Endothelial cell of umbilical vein (primary cell): ENCODE data around the gene UFSP1. TPM values are rescaled to one million over a fixed set of nuclear protein-coding genes. Genes with fewer than 3 reads are reported as not detected.

Source experiments
- BruUV-seq: library from RNA; stranded (reverse); fragments of 400-500 nt; replicated peaks from 2 replicates; lab custom pipeline; 2021; lab: Mats Ljungman, UMichigan
- CTCF ChIA-PET: fragments of 300-600, 350-600 bp; sonication (Branson Sonifier 250); formaldehyde crosslinking; loops from one replicate; lab custom pipeline; 2021; ENCODE audit warnings: antibody characterized with exemption, inconsistent platforms; lab: Charles Lee
- POLR2A ChIA-PET: fragments of 300-600, 350-600 bp; sonication (Branson Sonifier 250); formaldehyde crosslinking; loops from one replicate; lab custom pipeline; 2021; ENCODE audit warnings: antibody characterized with exemption, inconsistent platforms; lab: Charles Lee
- DNase-seq: peaks from one replicate; pipeline ENCODE4 v3.0.0-alpha.2; 2011; ENCODE audit warnings: low read depth, low spot score
- FAIRE-seq: peaks from 2 replicates; lab custom pipeline; 2011; peaks lifted over from hg19 to GRCh38; lab: Jason Lieb, UNC
- H2AFZ ChIP-seq: 2 replicates; pipeline ENCODE4 v1.6.0; 2012; ENCODE audit warnings: low read depth, low read length, control low read depth, inconsistent platforms
- H3K27ac ChIP-seq: 2 replicates; pipeline ENCODE4 v1.5.1; 2011; ENCODE audit warnings: low read depth, mild to moderate bottlenecking, control low read depth, low read length, moderate library complexity; ENCODE audit not compliant: insufficient read depth
- H3K27me3 ChIP-seq, 2 experiments: 2 replicates each; pipeline versions ENCODE4 v1.6.0 to v1.6.1; 2011; ENCODE audit warnings: low read length in 2 of 2, mixed read lengths in 1 of 2; ENCODE audit not compliant: control insufficient read depth in 2 of 2, insufficient read depth in 2 of 2
- H3K36me3 ChIP-seq, 2 experiments: 2 replicates in 1 of 2; 3 replicates in 1 of 2; pipeline ENCODE4 v1.5.1; 2011; ENCODE audit warnings: low read length in 2 of 2, mild to moderate bottlenecking in 1 of 2, moderate library complexity in 1 of 2; ENCODE audit not compliant: control insufficient read depth in 2 of 2, insufficient read depth in 2 of 2; ENCODE audit errors: extremely low read depth in 1 of 2
- H3K4me1 ChIP-seq: 3 replicates; pipeline ENCODE4 v1.5.1; 2011; ENCODE audit warnings: mild to moderate bottlenecking, low read length; ENCODE audit not compliant: control insufficient read depth, insufficient read depth; ENCODE audit errors: extremely low read depth
- H3K4me2 ChIP-seq: 2 replicates; pipeline ENCODE4 v1.6.1; 2011; ENCODE audit warnings: low read length, control low read depth, mixed read lengths; ENCODE audit not compliant: insufficient read depth
- H3K4me3 ChIP-seq, 3 experiments: fragments of 200-600 bp in 1 of 3; sonication (generic), shearing (Covaris generic) in 1 of 3; replicated peaks in 1 of 3; 2 replicates each; pipeline ENCODE4 v1.5.1; 2011 to 2016; ENCODE audit warnings: control low read depth in 3 of 3, low read length in 3 of 3, mild to moderate bottlenecking in 2 of 3, inconsistent platforms in 1 of 3, low read depth in 1 of 3, moderate library complexity in 1 of 3; ENCODE audit not compliant: insufficient read depth in 1 of 3
- H3K79me2 ChIP-seq: 2 replicates; pipeline ENCODE4 v1.6.0; 2012; ENCODE audit warnings: low read length, inconsistent platforms; ENCODE audit not compliant: control insufficient read depth, insufficient read depth
- H3K9ac ChIP-seq: replicated peaks from 2 replicates; pipeline ENCODE3; 2011; ENCODE audit warnings: low read length, control low read depth; ENCODE audit not compliant: insufficient read depth; ENCODE audit errors: extremely low read depth
- H3K9me1 ChIP-seq: replicated peaks from 3 replicates; pipeline ENCODE4 v1.6.0; 2011; ENCODE audit warnings: mild to moderate bottlenecking, low read length; ENCODE audit not compliant: control insufficient read depth, insufficient read depth; ENCODE audit errors: extremely low read depth
- H3K9me3 ChIP-seq: replicated peaks from 2 replicates; pipeline ENCODE4 v1.5.1; 2012; ENCODE audit warnings: low read length, inconsistent platforms; ENCODE audit not compliant: control insufficient read depth, insufficient read depth
- H4K20me1 ChIP-seq: replicated peaks from 2 replicates; pipeline ENCODE3; 2011; ENCODE audit warnings: mild to moderate bottlenecking, low read length; ENCODE audit not compliant: control insufficient read depth, insufficient read depth; ENCODE audit errors: extremely low read depth
- EZH2 ChIP-seq: IDR thresholded peaks from 2 replicates; pipeline ENCODE4 v1.6.1; 2012; ENCODE audit warnings: borderline replicate concordance, low read depth, mild to moderate bottlenecking, moderate library complexity, low read length, inconsistent platforms; ENCODE audit not compliant: severe bottlenecking
- FOS ChIP-seq: IDR thresholded peaks from 2 replicates; pipeline ENCODE4 v1.6.1; 2011; ENCODE audit warnings: mild to moderate bottlenecking, low read length, moderate library complexity, borderline replicate concordance; ENCODE audit not compliant: insufficient read depth
- GATA2 ChIP-seq: IDR thresholded peaks from 2 replicates; pipeline ENCODE4 v1.7.0; 2011; ENCODE audit warnings: low read depth, mild to moderate bottlenecking, moderate library complexity, mixed read lengths, low read length; ENCODE audit not compliant: insufficient read length, insufficient read depth
- JUN ChIP-seq: IDR thresholded peaks from 2 replicates; pipeline ENCODE4 v1.6.1; 2011; ENCODE audit warnings: borderline replicate concordance, low read depth; ENCODE audit not compliant: insufficient read length, insufficient read depth
- MYC ChIP-seq: IDR thresholded peaks from one replicate; pipeline ENCODE4 v1.6.1; 2011; ENCODE audit warnings: mild to moderate bottlenecking, low read depth, low read length
- POLR2A ChIP-seq: IDR thresholded peaks from 2 replicates; pipeline ENCODE4 v1.6.1; 2012; ENCODE audit warnings: low read depth, mild to moderate bottlenecking, control low read depth, low read length
- POLR2AphosphoS5 ChIP-seq: IDR thresholded peaks from 2 replicates; pipeline ENCODE4 v1.6.1; 2012; ENCODE audit warnings: low read depth, mild to moderate bottlenecking, control low read depth, low read length, moderate library complexity; ENCODE audit not compliant: insufficient read depth
- dilution Hi-C: fragments of 300-500 bp; cut with MboI; formaldehyde crosslinking; loops from one replicate; pipeline ENCODE4 v1.15.0; 2019; ENCODE audit warnings: low sequenced_read_pairs; ENCODE audit not compliant: extremely low pct_ligation_motif_present
- intact Hi-C: fragments of 100-400 bp; cut with micrococcal nuclease; formaldehyde crosslinking; loops from one replicate; pipeline ENCODE4 v1.10.0; 2022
- microRNA-seq: library from miRNA; unstranded; fragments of <30 nt; microRNA quantifications from one replicate; pipeline ENCODE4 v1.2.0, GENCODE V29; 2021; ENCODE audit warnings: borderline number of aligned reads, borderline replicate concordance
- polyA plus RNA-seq, 4 experiments: library from polyadenylated mRNA; depleted of rRNA in 3 of 4; stranded (reverse) in 3 of 4; unstranded in 1 of 4; fragments of >200 nt; gene quantifications; 2 replicates each; pipeline versions ENCODE4 v1.2.1 to v1.2.3, GENCODE V29; 2011 to 2012; ENCODE audit warnings: missing spikeins in 1 of 4
- small RNA-seq: library from RNA; depleted of rRNA; stranded (forward); fragments of <200 nt; gene quantifications from one replicate; pipeline ENCODE3, GENCODE V24; 2012; ENCODE audit warnings: low replicate concordance, low read depth; ENCODE audit not compliant: insufficient read depth, insufficient read length
- total RNA-seq: library from RNA; stranded (reverse); gene quantifications from 2 replicates; pipeline ENCODE4 v1.2.3, GENCODE V29; 2021
- TF ChIP-seq, protein P1 (sequence below), 2 donors: IDR thresholded peaks; 1 replicate in 1 of 2; 2 replicates in 1 of 2; pipeline ENCODE4 v1.5.1; 2011; ENCODE audit warnings: low read length in 2 of 2, mild to moderate bottlenecking in 2 of 2, moderate library complexity in 2 of 2, control low read depth in 1 of 2, inconsistent platforms in 1 of 2, low read depth in 1 of 2; ENCODE audit not compliant: insufficient read depth in 1 of 2; ENCODE audit errors: extremely low read depth in 1 of 2
- TF ChIP-seq, protein P2 (sequence below): IDR thresholded peaks from 2 replicates; pipeline ENCODE4 v1.6.1; 2011; ENCODE audit not compliant: insufficient read depth, insufficient read length

UFSP1 gene
- total and polyA plus RNA-seq, 2 donors (not counting 3 experiments of a cell fraction or from before 2014, with no cell fraction given): 0.84 to 0.93 TPM

DNA sequence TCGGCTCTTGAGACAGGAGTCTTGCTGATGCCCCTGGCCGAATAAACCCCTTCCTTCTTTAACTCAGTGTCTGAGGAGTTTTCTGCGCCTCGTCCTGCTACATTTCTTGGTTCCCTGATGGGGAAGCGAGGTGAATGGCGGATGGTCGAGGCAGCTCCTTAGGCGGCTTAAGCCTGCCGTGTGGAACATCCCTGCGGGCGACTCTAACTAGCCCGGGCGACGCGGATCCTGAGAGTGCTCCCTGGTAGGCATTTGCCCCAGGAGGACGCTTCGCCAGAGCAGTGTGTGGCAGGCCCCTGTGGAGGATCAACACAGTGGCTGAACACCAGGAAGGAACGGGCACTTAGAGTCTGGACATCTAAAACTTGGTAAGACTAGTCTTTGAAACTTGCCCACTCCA is 50.2 kb downstream of the UFSP1 start:
- Histone ChIP-seq H3K27me3 (no peaks in the 10 kb centered on the region), H3K9ac (no peak overlapping the region), H3K9me3 (no peaks in the 10 kb centered on the region), H3K4me3 (no peak overlapping the region), H3K4me1 (peaks cover 16% of the 10 kb centered on the region), H3K4me2 (no peak overlapping the region), H2AFZ (no peak overlapping the region), H4K20me1 (no peaks in the 10 kb centered on the region), H3K27ac (no peak overlapping the region), H3K79me2 (no peaks in the 10 kb centered on the region), H3K9me1 (no peaks in the 10 kb centered on the region), H3K36me3 (no peaks in the 10 kb centered on the region)
- dilution Hi-C loops (loop anchor here (25.0 kb wide), 1 partner anchor 127 kb away; the partner anchor contains the start of genes EPO and POP7), intact Hi-C loops (no loop called here)
- TF ChIP-seq, protein P1, sequence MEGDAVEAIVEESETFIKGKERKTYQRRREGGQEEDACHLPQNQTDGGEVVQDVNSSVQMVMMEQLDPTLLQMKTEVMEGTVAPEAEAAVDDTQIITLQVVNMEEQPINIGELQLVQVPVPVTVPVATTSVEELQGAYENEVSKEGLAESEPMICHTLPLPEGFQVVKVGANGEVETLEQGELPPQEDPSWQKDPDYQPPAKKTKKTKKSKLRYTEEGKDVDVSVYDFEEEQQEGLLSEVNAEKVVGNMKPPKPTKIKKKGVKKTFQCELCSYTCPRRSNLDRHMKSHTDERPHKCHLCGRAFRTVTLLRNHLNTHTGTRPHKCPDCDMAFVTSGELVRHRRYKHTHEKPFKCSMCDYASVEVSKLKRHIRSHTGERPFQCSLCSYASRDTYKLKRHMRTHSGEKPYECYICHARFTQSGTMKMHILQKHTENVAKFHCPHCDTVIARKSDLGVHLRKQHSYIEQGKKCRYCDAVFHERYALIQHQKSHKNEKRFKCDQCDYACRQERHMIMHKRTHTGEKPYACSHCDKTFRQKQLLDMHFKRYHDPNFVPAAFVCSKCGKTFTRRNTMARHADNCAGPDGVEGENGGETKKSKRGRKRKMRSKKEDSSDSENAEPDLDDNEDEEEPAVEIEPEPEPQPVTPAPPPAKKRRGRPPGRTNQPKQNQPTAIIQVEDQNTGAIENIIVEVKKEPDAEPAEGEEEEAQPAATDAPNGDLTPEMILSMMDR (IDR thresholded peaks at IDR 0.05; ENCODE audit: extremely low read depth in 1 of 2, insufficient read depth in 1 of 2, low read depth in 1 of 2, low read length in 2 of 2): no peak
- TF ChIP-seq, protein P2, sequence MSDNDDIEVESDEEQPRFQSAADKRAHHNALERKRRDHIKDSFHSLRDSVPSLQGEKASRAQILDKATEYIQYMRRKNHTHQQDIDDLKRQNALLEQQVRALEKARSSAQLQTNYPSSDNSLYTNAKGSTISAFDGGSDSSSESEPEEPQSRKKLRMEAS: no peak
- no peak for TF ChIP-seq FOS
- TF ChIP-seq POLR2AphosphoS5: no peak
- TF ChIP-seq EZH2: no peak
- TF ChIP-seq MYC: no peak
- TF ChIP-seq GATA2: no peak
- TF ChIP-seq POLR2A: no peak
- no peak for TF ChIP-seq JUN
- CTCF ChIA-PET: no interaction called here
- FAIRE-seq: no peak
- DNase-seq: no peak
- POLR2A ChIA-PET: no interaction called here
- no TSS peak for BruUV-seq

Small RNAs within 50 kb of the gene (microRNA-seq; reads per million reads assigned to microRNA genes)
- not detected for gene MIR6875

Small RNAs within 50 kb of the gene (small RNA-seq; reads per million reads assigned to genes)
- gene RN7SL549P (not detected), gene RPS29P15 (not detected)

Other genes with a start within 250 kb of the UFSP1 start
- gene TFR2, start 248.2 kb downstream of the UFSP1 start, total RNA-seq: 0.60 and 0.95 TPM in 2 replicates
- gene TFR2, start 248.2 kb downstream of the UFSP1 start, polyA plus RNA-seq: 0.32 and 0.37 TPM in 2 replicates
- gene ACTL6B, start 233.3 kb downstream of the UFSP1 start, total RNA-seq: not detected in 2 replicates
- not detected in 2 replicates for gene ACTL6B, start 233.3 kb downstream of the UFSP1 start, polyA plus RNA-seq
- gene GNB2, start 216.0 kb downstream of the UFSP1 start, total RNA-seq: 297 and 300 TPM in 2 replicates
- gene GNB2, start 216.0 kb downstream of the UFSP1 start, polyA plus RNA-seq: 433 and 502 TPM in 2 replicates
- gene GIGYF1, start 195.5 kb downstream of the UFSP1 start, total RNA-seq: 37.3 and 46.3 TPM in 2 replicates
- 13.6 and 17.2 TPM in 2 replicates for gene GIGYF1, start 195.5 kb downstream of the UFSP1 start, polyA plus RNA-seq
- gene POP7, start 183.6 kb downstream of the UFSP1 start, total RNA-seq: 47.4 and 48.0 TPM in 2 replicates
- gene POP7, start 183.6 kb downstream of the UFSP1 start, polyA plus RNA-seq: 48.8 and 68.2 TPM in 2 replicates
- not detected in 2 replicates for gene EPO, start 169.2 kb downstream of the UFSP1 start, total RNA-seq
- gene EPO, start 169.2 kb downstream of the UFSP1 start, polyA plus RNA-seq: not detected in 2 replicates
- not detected in 2 replicates for gene ZAN, start 156.1 kb downstream of the UFSP1 start, total RNA-seq
- gene ZAN, start 156.1 kb downstream of the UFSP1 start, polyA plus RNA-seq: not detected in 2 replicates
- gene EPHB4, start 62.2 kb downstream of the UFSP1 start, total RNA-seq: 148 and 193 TPM in 2 replicates
- gene EPHB4, start 62.2 kb downstream of the UFSP1 start, polyA plus RNA-seq: 240 and 274 TPM in 2 replicates
- gene SLC12A9, start 37.0 kb downstream of the UFSP1 start, total RNA-seq: 30.1 and 35.0 TPM in 2 replicates
- gene SLC12A9, start 37.0 kb downstream of the UFSP1 start, polyA plus RNA-seq: 37.0 and 37.5 TPM in 2 replicates
- 84.5 and 90.3 TPM in 2 replicates for gene TRIP6, start 22.3 kb downstream of the UFSP1 start, total RNA-seq
- 88.6 and 90.3 TPM in 2 replicates for gene TRIP6, start 22.3 kb downstream of the UFSP1 start, polyA plus RNA-seq
- gene SRRT, start 14.6 kb downstream of the UFSP1 start, total RNA-seq: 199 and 202 TPM in 2 replicates
- gene SRRT, start 14.6 kb downstream of the UFSP1 start, polyA plus RNA-seq: 51.9 and 58.6 TPM in 2 replicates
- 0.18 TPM in 2 replicates for gene ACHE, start 6.2 kb upstream of the UFSP1 start, total RNA-seq
- gene ACHE, start 6.2 kb upstream of the UFSP1 start, polyA plus RNA-seq: 0.28 and 0.48 TPM in 2 replicates
- gene MUC3A, start 59.8 kb upstream of the UFSP1 start, total RNA-seq: not detected in 2 replicates
- gene MUC3A, start 59.8 kb upstream of the UFSP1 start, polyA plus RNA-seq: not detected in 2 replicates
- not detected in 2 replicates for gene MUC12, start 79.8 kb upstream of the UFSP1 start, total RNA-seq
- gene MUC12, start 79.8 kb upstream of the UFSP1 start, polyA plus RNA-seq: not detected in 2 replicates
- gene MUC17, start 130.4 kb upstream of the UFSP1 start, total RNA-seq: not detected in 2 replicates
- not detected in 2 replicates for gene MUC17, start 130.4 kb upstream of the UFSP1 start, polyA plus RNA-seq
- 21.8 and 25.1 TPM in 2 replicates for gene TRIM56, start 195.8 kb upstream of the UFSP1 start, total RNA-seq
- gene TRIM56, start 195.8 kb upstream of the UFSP1 start, polyA plus RNA-seq: 1.9 and 2.3 TPM in 2 replicates
- gene SERPINE1, start 237.4 kb upstream of the UFSP1 start, total RNA-seq: 2,296 and 2,645 TPM in 2 replicates
- gene SERPINE1, start 237.4 kb upstream of the UFSP1 start, polyA plus RNA-seq: 4,637 and 5,683 TPM in 2 replicates